ENCODE measurements around the gene RGS7. TPM values are rescaled to one million over a fixed set of nuclear protein-coding genes. Genes with fewer than 3 reads are reported as not detected.

The RGS7 gene
- polyA plus RNA-seq, 1 donor = 2.1 TPM

GRCh38 chr1:241217516-241217915, 139.5 kb downstream of the RGS7 start:
- no peaks in the 10 kb centered on the region for H3K36me3 ChIP-seq (ENCODE audit: control insufficient read depth, insufficient read depth, low read length)
- peaks cover 27% of the 10 kb centered on the region for H3K4me1 ChIP-seq (ENCODE audit: control insufficient read depth, insufficient read depth, low read length)
- no peaks in the 10 kb centered on the region for H3K27me3 ChIP-seq (ENCODE audit: control insufficient read depth, insufficient read depth, low read length)
- no peak for DNase-seq
- WGBS (ENCODE audit: insufficient coverage, low lambda C conversion rate) = 100% methylated on average over 1 of the region's 2 CpGs
- H3K9me3 ChIP-seq (ENCODE audit: control insufficient read depth, low read depth, low read length) = no peaks in the 10 kb centered on the region
- H3K27ac ChIP-seq (ENCODE audit: low read length) = no peak overlapping the region
- no peak overlapping the region for H3K4me3 ChIP-seq (ENCODE audit: low read length)

- Histone ChIP-seq H3K9me3 (ENCODE audit: control insufficient read depth, low read depth, low read length) (no peaks in the 10 kb centered on the region), H3K4me3 (ENCODE audit: low read length) (no peak overlapping the region), H3K27me3 (ENCODE audit: control insufficient read depth, insufficient read depth, low read length) (no peaks in the 10 kb centered on the region), H3K36me3 (ENCODE audit: control insufficient read depth, insufficient read depth, low read length) (no peaks in the 10 kb centered on the region), H3K27ac (ENCODE audit: low read length) (peak overlapping the region; percentile 51), H3K4me1 (ENCODE audit: control insufficient read depth, insufficient read depth, low read length) (peaks cover 27% of the 10 kb centered on the region)
- whole genome bisulfite sequencing (ENCODE audit: insufficient coverage, low lambda C conversion rate) = 72% methylated on average over 2 of the region's 9 CpGs
- no peak for DNase-seq
These were observed 141.3 kb downstream of the RGS7 start for GRCh38 chr1:241215683-241216082.

- DNase-seq = peak; percentile 51 to 71
- Histone ChIP-seq H3K27me3 (ENCODE audit: control insufficient read depth, insufficient read depth, low read length) (no peaks in the 10 kb centered on the region), H3K9me3 (ENCODE audit: control insufficient read depth, low read depth, low read length) (no peaks in the 10 kb centered on the region), H3K4me3 (ENCODE audit: low read length) (no peak overlapping the region), H3K36me3 (ENCODE audit: control insufficient read depth, insufficient read depth, low read length) (no peaks in the 10 kb centered on the region), H3K4me1 (ENCODE audit: control insufficient read depth, insufficient read depth, low read length) (peaks cover 27% of the 10 kb centered on the region), H3K27ac (ENCODE audit: low read length) (peak overlapping the region; percentile 51)
- no CpG with 5 or more reads among the region's 4 CpGs for WGBS (ENCODE audit: insufficient coverage, low lambda C conversion rate)
These were observed 141.8 kb downstream of the RGS7 start for GRCh38 chr1:241215203-241215602.

- Histone ChIP-seq H3K4me3 (ENCODE audit: low read length) (no peak overlapping the region), H3K27ac (ENCODE audit: low read length) (no peak overlapping the region), H3K9me3 (ENCODE audit: control insufficient read depth, low read depth, low read length) (no peaks in the 10 kb centered on the region), H3K36me3 (ENCODE audit: control insufficient read depth, insufficient read depth, low read length) (no peaks in the 10 kb centered on the region), H3K27me3 (ENCODE audit: control insufficient read depth, insufficient read depth, low read length) (no peaks in the 10 kb centered on the region), H3K4me1 (ENCODE audit: control insufficient read depth, insufficient read depth, low read length) (peaks cover 24% of the 10 kb centered on the region)
- DNase-seq = peak in 1 of 2 donors; percentile 24
- 53% methylated on average over 3 of the region's 8 CpGs for WGBS (ENCODE audit: insufficient coverage, low lambda C conversion rate)
These were observed 143.9 kb downstream of the RGS7 start for GRCh38 chr1:241213139-241213538.

GRCh38 chr1:241212628-241213027, 144.4 kb downstream of the RGS7 start:
- Histone ChIP-seq H3K27me3 (ENCODE audit: control insufficient read depth, insufficient read depth, low read length) (no peaks in the 10 kb centered on the region), H3K9me3 (ENCODE audit: control insufficient read depth, low read depth, low read length) (no peaks in the 10 kb centered on the region), H3K36me3 (ENCODE audit: control insufficient read depth, insufficient read depth, low read length) (no peaks in the 10 kb centered on the region), H3K4me3 (ENCODE audit: low read length) (no peak overlapping the region), H3K27ac (ENCODE audit: low read length) (no peak overlapping the region), H3K4me1 (ENCODE audit: control insufficient read depth, insufficient read depth, low read length) (peaks cover 24% of the 10 kb centered on the region)
- WGBS (ENCODE audit: insufficient coverage, low lambda C conversion rate) = 83% methylated on average over 1 of the region's 6 CpGs
- DNase-seq = no peak

- H3K27me3 ChIP-seq (ENCODE audit: control insufficient read depth, insufficient read depth, low read length) = no peaks in the 10 kb centered on the region
- no peak for DNase-seq
- no peaks in the 10 kb centered on the region for H3K36me3 ChIP-seq (ENCODE audit: control insufficient read depth, insufficient read depth, low read length)
- no peak overlapping the region for H3K27ac ChIP-seq (ENCODE audit: low read length)
- H3K4me1 ChIP-seq (ENCODE audit: control insufficient read depth, insufficient read depth, low read length) = peaks cover 9% of the 10 kb centered on the region
- WGBS (ENCODE audit: insufficient coverage, low lambda C conversion rate) = 68% methylated on average over 2 of the region's 7 CpGs
- H3K9me3 ChIP-seq (ENCODE audit: control insufficient read depth, low read depth, low read length) = no peaks in the 10 kb centered on the region
- H3K4me3 ChIP-seq (ENCODE audit: low read length) = no peak overlapping the region
These were observed 148.1 kb downstream of the RGS7 start for GRCh38 chr1:241208910-241209379.

GRCh38 chr1:241203817-241204216, 153.2 kb downstream of the RGS7 start:
- Histone ChIP-seq H3K27ac (ENCODE audit: low read length) (peak overlapping the region; percentile 25), H3K4me3 (ENCODE audit: low read length) (no peak overlapping the region), H3K36me3 (ENCODE audit: control insufficient read depth, insufficient read depth, low read length) (no peaks in the 10 kb centered on the region), H3K9me3 (ENCODE audit: control insufficient read depth, low read depth, low read length) (no peaks in the 10 kb centered on the region), H3K4me1 (ENCODE audit: control insufficient read depth, insufficient read depth, low read length) (peaks cover 25% of the 10 kb centered on the region), H3K27me3 (ENCODE audit: control insufficient read depth, insufficient read depth, low read length) (no peaks in the 10 kb centered on the region)
- no CpG with 5 or more reads among the region's 1 CpG for WGBS (ENCODE audit: insufficient coverage, low lambda C conversion rate)
- no peak for DNase-seq

GRCh38 chr1:241202401-241202800, 154.6 kb downstream of the RGS7 start:
- H3K27ac ChIP-seq (ENCODE audit: low read length) = peak overlapping the region; percentile 41
- H3K36me3 ChIP-seq (ENCODE audit: control insufficient read depth, insufficient read depth, low read length) = no peaks in the 10 kb centered on the region
- peaks cover 22% of the 10 kb centered on the region for H3K4me1 ChIP-seq (ENCODE audit: control insufficient read depth, insufficient read depth, low read length)
- no peaks in the 10 kb centered on the region for H3K9me3 ChIP-seq (ENCODE audit: control insufficient read depth, low read depth, low read length)
- no peak overlapping the region for H3K4me3 ChIP-seq (ENCODE audit: low read length)
- H3K27me3 ChIP-seq (ENCODE audit: control insufficient read depth, insufficient read depth, low read length) = no peaks in the 10 kb centered on the region
- no CpG with 5 or more reads among the region's 4 CpGs for WGBS (ENCODE audit: insufficient coverage, low lambda C conversion rate)
- DNase-seq = peak; percentile 52 to 77

- H3K27ac ChIP-seq (ENCODE audit: low read length) = no peak overlapping the region
- H3K36me3 ChIP-seq (ENCODE audit: control insufficient read depth, insufficient read depth, low read length) = no peaks in the 10 kb centered on the region
- peaks cover 4% of the 10 kb centered on the region for H3K4me1 ChIP-seq (ENCODE audit: control insufficient read depth, insufficient read depth, low read length)
- H3K4me3 ChIP-seq (ENCODE audit: low read length) = no peak overlapping the region
- WGBS (ENCODE audit: insufficient coverage, low lambda C conversion rate) = 100% methylated on average over 1 of the region's 8 CpGs
- H3K9me3 ChIP-seq (ENCODE audit: control insufficient read depth, low read depth, low read length) = no peaks in the 10 kb centered on the region
- no peak for DNase-seq
- no peaks in the 10 kb centered on the region for H3K27me3 ChIP-seq (ENCODE audit: control insufficient read depth, insufficient read depth, low read length)
These were observed 170.3 kb downstream of the RGS7 start for GRCh38 chr1:241186716-241187115.

GRCh38 chr1:241181971-241182370, 175.0 kb downstream of the RGS7 start:
- H3K36me3 ChIP-seq (ENCODE audit: control insufficient read depth, insufficient read depth, low read length) = no peaks in the 10 kb centered on the region
- H3K4me3 ChIP-seq (ENCODE audit: low read length) = no peak overlapping the region
- no peak overlapping the region for H3K27ac ChIP-seq (ENCODE audit: low read length)
- DNase-seq = no peak
- peaks cover 5% of the 10 kb centered on the region for H3K4me1 ChIP-seq (ENCODE audit: control insufficient read depth, insufficient read depth, low read length)
- H3K27me3 ChIP-seq (ENCODE audit: control insufficient read depth, insufficient read depth, low read length) = no peaks in the 10 kb centered on the region
- no peaks in the 10 kb centered on the region for H3K9me3 ChIP-seq (ENCODE audit: control insufficient read depth, low read depth, low read length)
- WGBS (ENCODE audit: insufficient coverage, low lambda C conversion rate) = no CpG with 5 or more reads among the region's 5 CpGs

GRCh38 chr1:241181471-241181870, 175.5 kb downstream of the RGS7 start:
- Histone ChIP-seq H3K4me1 (ENCODE audit: control insufficient read depth, insufficient read depth, low read length) (peaks cover 5% of the 10 kb centered on the region), H3K27ac (ENCODE audit: low read length) (no peak overlapping the region), H3K9me3 (ENCODE audit: control insufficient read depth, low read depth, low read length) (no peaks in the 10 kb centered on the region), H3K27me3 (ENCODE audit: control insufficient read depth, insufficient read depth, low read length) (no peaks in the 10 kb centered on the region), H3K36me3 (ENCODE audit: control insufficient read depth, insufficient read depth, low read length) (no peaks in the 10 kb centered on the region), H3K4me3 (ENCODE audit: low read length) (no peak overlapping the region)
- DNase-seq = no peak

Measured in large intestine (tissue), 3 donors.